Breast epithelium (tissue), 3 donors: ENCODE results near the gene SYT2.
"Not testable (repeated sequence)": the region's sequence is repeated elsewhere in the genome, so short reads cannot be mapped to it uniquely, and the experiment has no call there.

Source experiments
- POLR2AphosphoS5 ChIP-seq, 3 donors: sonication (generic); formaldehyde crosslinking; IDR thresholded peaks; one replicate each; pipeline ENCODE4 v1.6.1; 2017; ENCODE audit warnings: antibody characterized with exemption in 3 of 3
- TF ChIP-seq, protein P1 (sequence below), 3 donors: fragments of 450-650 bp; IDR thresholded peaks; one replicate each; pipeline ENCODE4 v1.5.1; 2016 to 2017; ENCODE audit warnings: antibody characterized with exemption in 3 of 3, mild to moderate bottlenecking in 3 of 3, moderate library complexity in 3 of 3

DNA sequence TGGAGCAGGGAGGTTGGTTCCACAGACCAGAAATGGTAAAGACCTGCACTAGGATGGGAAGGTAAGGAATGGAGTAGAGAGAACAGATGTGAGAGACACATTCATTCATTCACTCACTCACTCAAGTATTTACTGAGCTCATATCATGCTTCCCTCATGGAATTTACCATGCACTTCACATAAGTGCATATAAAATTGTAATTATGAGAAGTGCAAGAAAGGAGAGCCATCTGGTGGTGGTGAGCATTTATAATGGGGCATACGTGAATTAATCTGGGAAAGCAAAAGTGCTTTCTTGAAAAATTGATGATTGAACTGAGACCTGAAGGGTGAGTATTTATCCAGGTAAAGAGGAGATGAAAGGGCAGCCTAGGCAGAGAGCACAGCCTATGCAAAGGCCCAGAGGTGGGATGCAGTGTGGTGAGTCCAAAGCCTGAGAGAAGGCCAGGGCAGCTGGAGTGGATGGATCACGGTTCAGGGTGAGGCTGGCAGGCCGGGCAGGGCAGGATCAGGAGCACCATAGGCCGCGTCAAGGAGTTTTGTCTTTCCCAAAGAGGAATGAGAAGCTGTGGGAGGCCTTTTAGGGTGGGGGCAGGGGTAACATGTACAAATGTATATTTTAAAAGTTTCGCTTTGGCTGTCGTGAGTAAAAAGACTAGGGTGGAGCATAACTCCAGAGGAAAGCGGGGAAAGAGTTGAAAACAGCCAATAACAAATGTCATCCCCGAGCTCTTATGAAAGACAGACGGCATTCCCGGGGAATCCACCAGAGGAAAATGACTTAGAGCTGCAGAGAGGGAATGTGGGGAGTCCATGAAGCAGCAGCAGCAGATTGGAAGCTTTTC, 95.7 kb downstream of the SYT2 start:
- TF ChIP-seq, protein P1, sequence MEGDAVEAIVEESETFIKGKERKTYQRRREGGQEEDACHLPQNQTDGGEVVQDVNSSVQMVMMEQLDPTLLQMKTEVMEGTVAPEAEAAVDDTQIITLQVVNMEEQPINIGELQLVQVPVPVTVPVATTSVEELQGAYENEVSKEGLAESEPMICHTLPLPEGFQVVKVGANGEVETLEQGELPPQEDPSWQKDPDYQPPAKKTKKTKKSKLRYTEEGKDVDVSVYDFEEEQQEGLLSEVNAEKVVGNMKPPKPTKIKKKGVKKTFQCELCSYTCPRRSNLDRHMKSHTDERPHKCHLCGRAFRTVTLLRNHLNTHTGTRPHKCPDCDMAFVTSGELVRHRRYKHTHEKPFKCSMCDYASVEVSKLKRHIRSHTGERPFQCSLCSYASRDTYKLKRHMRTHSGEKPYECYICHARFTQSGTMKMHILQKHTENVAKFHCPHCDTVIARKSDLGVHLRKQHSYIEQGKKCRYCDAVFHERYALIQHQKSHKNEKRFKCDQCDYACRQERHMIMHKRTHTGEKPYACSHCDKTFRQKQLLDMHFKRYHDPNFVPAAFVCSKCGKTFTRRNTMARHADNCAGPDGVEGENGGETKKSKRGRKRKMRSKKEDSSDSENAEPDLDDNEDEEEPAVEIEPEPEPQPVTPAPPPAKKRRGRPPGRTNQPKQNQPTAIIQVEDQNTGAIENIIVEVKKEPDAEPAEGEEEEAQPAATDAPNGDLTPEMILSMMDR (IDR thresholded peaks at IDR 0.05): not testable (repeated sequence)
- TF ChIP-seq POLR2AphosphoS5 (IDR thresholded peaks at IDR 0.05): not testable (repeated sequence)
